HepG2 (cell line): Measurements from ENCODE around the gene JMJD6. TPM values are rescaled to one million over a fixed set of nuclear protein-coding genes. Genes with fewer than 3 reads are reported as not detected.

Source experiments
- ATRX ChIP-seq: sonication (generic); formaldehyde crosslinking; IDR thresholded peaks from 2 replicates; pipeline ENCODE4 v1.4.0; 2020; ENCODE audit warnings: missing genetic modification reagents, borderline replicate concordance
- CEBPG ChIP-seq: IDR thresholded peaks from 2 replicates; pipeline ENCODE4 v1.6.1; 2016
- ELF1 ChIP-seq: sonication (generic); formaldehyde crosslinking; IDR thresholded peaks from 2 replicates; pipeline ENCODE4 v1.4.0; 2020; ENCODE audit warnings: missing genetic modification reagents
- HDAC2 ChIP-seq: sonication (generic); formaldehyde crosslinking; IDR thresholded peaks from 2 replicates; pipeline ENCODE4 v1.4.0; 2020; ENCODE audit warnings: missing genetic modification reagents
- MAFF ChIP-seq: IDR thresholded peaks from 2 replicates; pipeline ENCODE4 v1.6.1; 2011; ENCODE audit warnings: low read depth, low read length, improper control_type of control experiment
- MIER2 ChIP-seq: IDR thresholded peaks from 2 replicates; pipeline ENCODE4 v1.6.1; 2016; ENCODE audit warnings: missing biosample characterization, missing genetic modification reagents
- SALL2 ChIP-seq: sonication (generic); formaldehyde crosslinking; IDR thresholded peaks from 2 replicates; pipeline ENCODE4 v1.8.1; 2023; ENCODE audit warnings: mild to moderate bottlenecking, missing genetic modification reagents, inconsistent platforms
- SMARCE1 ChIP-seq: fragments of 450-650 bp; IDR thresholded peaks from 2 replicates; pipeline ENCODE4 v1.6.1; 2017; ENCODE audit warnings: borderline replicate concordance
- SRY ChIP-seq: sonication (generic); formaldehyde crosslinking; IDR thresholded peaks from 2 replicates; pipeline ENCODE4 v1.8.0; 2022; ENCODE audit warnings: mild to moderate bottlenecking, missing genetic modification reagents
- TP53 ChIP-seq: sonication (generic); formaldehyde crosslinking; conservative IDR thresholded peaks from 2 replicates; pipeline ENCODE4 v1.4.0; 2020; ENCODE audit warnings: missing genetic modification reagents
- ZBTB21 ChIP-seq: sonication (generic); formaldehyde crosslinking; IDR thresholded peaks from 2 replicates; pipeline ENCODE4 v1.4.0; 2020; ENCODE audit warnings: missing genetic modification reagents
- ZNF382 ChIP-seq: sonication (generic); formaldehyde crosslinking; IDR thresholded peaks from 2 replicates; pipeline ENCODE4 v1.5.0; 2020; ENCODE audit warnings: missing genetic modification reagents, mild to moderate bottlenecking, borderline replicate concordance
- ZNF614 ChIP-seq: IDR thresholded peaks from 2 replicates; pipeline ENCODE4 v1.6.1; 2018; ENCODE audit warnings: missing biosample characterization, missing genetic modification reagents, inconsistent platforms, borderline replicate concordance
- polyA plus RNA-seq, 8 experiments: library from polyadenylated mRNA; depleted of rRNA in 3 of 8; stranded (reverse) in 7 of 8; unstranded in 1 of 8; fragments of >200 nt; fragmentation: Illumina TruSeq in 4 of 8; extraction: Trizol in 4 of 8; gene quantifications; 2 replicates each; pipeline versions ENCODE4 v1.2.1 to v1.2.3, GENCODE V29; 2011 to 2016; ENCODE audit warnings: low read depth in 4 of 8, missing spikeins in 1 of 8, mixed read lengths in 1 of 8; ENCODE audit not compliant: insufficient read depth in 1 of 8
- total RNA-seq, 5 experiments: library from RNA; depleted of rRNA; stranded (reverse); fragments of >200 nt; fragmentation: Illumina TruSeq; extraction: Trizol; gene quantifications; 2 replicates each; pipeline ENCODE4 v1.2.3, GENCODE V29; 2016; ENCODE audit warnings: low read depth in 1 of 5
- TF ChIP-seq, protein P1 (sequence below): sonication (generic); formaldehyde crosslinking; IDR thresholded peaks from 2 replicates; pipeline ENCODE4 v1.4.0; 2020; ENCODE audit warnings: mild to moderate bottlenecking, missing genetic modification reagents
- TF ChIP-seq, protein P2 (sequence below): sonication (generic); formaldehyde crosslinking; IDR thresholded peaks from 2 replicates; pipeline ENCODE4 v1.4.0; 2020; ENCODE audit warnings: mild to moderate bottlenecking, low read depth, missing genetic modification reagents
- TF ChIP-seq, protein P3 (sequence below): sonication (generic); formaldehyde crosslinking; IDR thresholded peaks from 2 replicates; pipeline ENCODE4 v1.8.0; 2022; ENCODE audit warnings: mild to moderate bottlenecking, missing genetic modification reagents; ENCODE audit not compliant: insufficient replicate concordance
- TF ChIP-seq, protein P4 (sequence below): sonication (generic); formaldehyde crosslinking; IDR thresholded peaks from 2 replicates; pipeline ENCODE4 v1.4.0; 2020; ENCODE audit warnings: low read depth, mild to moderate bottlenecking, missing genetic modification reagents
- TF ChIP-seq, protein P5 (sequence below): sonication (generic); formaldehyde crosslinking; IDR thresholded peaks from 2 replicates; pipeline ENCODE4 v1.4.0; 2020; ENCODE audit warnings: missing genetic modification reagents
- TF ChIP-seq, protein P6 (sequence below): sonication (generic); formaldehyde crosslinking; conservative IDR thresholded peaks from 2 replicates; pipeline ENCODE4 v1.4.0; 2020; ENCODE audit warnings: missing genetic modification reagents

Gene JMJD6
- total and polyA plus RNA-seq, 2 of the 13 experiments (the other 11 are each of a cell fraction or from before 2014, with no cell fraction given): 33.6 to 41.0 TPM

DNA sequence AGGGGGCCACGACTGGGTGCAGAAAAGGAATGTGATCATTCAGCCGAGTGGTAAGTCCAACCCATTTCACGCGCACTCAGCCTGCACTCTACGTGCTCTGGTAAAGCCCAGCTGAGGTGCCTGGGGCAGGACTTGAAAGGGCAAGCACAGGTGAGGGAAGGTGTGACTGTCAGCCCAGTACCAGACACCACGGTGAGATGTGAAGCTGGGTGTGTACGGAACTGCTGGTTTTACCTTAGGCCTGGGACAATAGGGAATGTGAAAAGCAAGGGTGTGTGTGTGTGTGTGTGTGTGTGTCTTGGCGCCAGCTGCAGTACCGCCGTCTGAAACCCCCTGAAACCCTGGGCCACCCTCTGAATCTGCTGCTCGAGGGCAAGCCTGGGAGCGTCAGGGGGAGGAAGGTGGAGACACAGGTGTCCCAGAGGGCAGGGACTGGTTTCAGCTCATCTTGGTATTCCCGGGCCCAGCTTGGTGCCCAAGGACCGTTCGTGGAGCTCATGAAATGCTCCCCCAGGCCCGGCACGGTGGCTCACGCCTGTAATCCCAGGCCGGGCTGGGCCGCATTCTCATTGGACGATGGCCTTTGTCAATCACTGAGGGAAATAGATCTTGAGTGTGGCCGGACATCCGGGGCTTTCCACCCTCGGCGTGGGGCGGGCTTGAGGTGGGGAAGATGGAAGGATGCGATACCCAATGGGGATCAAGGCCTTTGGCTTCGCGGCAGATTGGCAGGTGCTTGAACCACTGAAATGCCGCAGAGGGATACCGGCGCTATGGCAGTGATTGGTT lies 55.1 kb downstream of the JMJD6 start (continued):
- TF ChIP-seq, protein P1, sequence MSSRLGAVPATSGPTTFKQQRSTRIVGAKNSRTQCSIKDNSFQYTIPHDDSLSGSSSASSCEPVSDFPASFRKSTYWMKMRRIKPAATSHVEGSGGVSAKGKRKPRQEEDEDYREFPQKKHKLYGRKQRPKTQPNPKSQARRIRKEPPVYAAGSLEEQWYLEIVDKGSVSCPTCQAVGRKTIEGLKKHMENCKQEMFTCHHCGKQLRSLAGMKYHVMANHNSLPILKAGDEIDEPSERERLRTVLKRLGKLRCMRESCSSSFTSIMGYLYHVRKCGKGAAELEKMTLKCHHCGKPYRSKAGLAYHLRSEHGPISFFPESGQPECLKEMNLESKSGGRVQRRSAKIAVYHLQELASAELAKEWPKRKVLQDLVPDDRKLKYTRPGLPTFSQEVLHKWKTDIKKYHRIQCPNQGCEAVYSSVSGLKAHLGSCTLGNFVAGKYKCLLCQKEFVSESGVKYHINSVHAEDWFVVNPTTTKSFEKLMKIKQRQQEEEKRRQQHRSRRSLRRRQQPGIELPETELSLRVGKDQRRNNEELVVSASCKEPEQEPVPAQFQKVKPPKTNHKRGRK (CRISPR knock-in tag): 0 out of 2 replicates have a peak, but pooled peaks have one; percentile 52
- TF ChIP-seq ATRX (CRISPR knock-in tag) (no peak), MAFF (no peak; the same call in 1 of the 2 replicates), ZNF614 (peak; percentile 69; the same call in 1 of the 2 replicates), SMARCE1 (no peak), SRY (CRISPR knock-in tag) (peak; percentile 94), ZNF382 (CRISPR knock-in tag) (no peak), MIER2 (CRISPR knock-in tag) (no peak; the same call in none of the 2 replicates), ELF1 (peak; percentile 78), SALL2 (CRISPR knock-in tag) (peak; percentile 41; the same call in 1 of the 2 replicates), CEBPG (CRISPR knock-in tag) (peak; percentile 16; the same call in 1 of the 2 replicates), ZBTB21 (CRISPR knock-in tag) (0 out of 2 replicates have a peak, but pooled peaks have one; percentile 6), HDAC2 (CRISPR knock-in tag) (peak; percentile 28), TP53 (CRISPR knock-in tag) (0 out of 2 replicates have a peak, but pooled peaks have one; percentile 64)
- TF ChIP-seq, protein P2, sequence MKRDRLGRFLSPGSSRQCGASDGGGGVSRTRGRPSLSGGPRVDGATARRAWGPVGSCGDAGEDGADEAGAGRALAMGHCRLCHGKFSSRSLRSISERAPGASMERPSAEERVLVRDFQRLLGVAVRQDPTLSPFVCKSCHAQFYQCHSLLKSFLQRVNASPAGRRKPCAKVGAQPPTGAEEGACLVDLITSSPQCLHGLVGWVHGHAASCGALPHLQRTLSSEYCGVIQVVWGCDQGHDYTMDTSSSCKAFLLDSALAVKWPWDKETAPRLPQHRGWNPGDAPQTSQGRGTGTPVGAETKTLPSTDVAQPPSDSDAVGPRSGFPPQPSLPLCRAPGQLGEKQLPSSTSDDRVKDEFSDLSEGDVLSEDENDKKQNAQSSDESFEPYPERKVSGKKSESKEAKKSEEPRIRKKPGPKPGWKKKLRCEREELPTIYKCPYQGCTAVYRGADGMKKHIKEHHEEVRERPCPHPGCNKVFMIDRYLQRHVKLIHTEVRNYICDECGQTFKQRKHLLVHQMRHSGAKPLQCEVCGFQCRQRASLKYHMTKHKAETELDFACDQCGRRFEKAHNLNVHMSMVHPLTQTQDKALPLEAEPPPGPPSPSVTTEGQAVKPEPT (CRISPR knock-in tag): peak; percentile 61; the same call in 1 of the 2 replicates
- TF ChIP-seq, protein P3, sequence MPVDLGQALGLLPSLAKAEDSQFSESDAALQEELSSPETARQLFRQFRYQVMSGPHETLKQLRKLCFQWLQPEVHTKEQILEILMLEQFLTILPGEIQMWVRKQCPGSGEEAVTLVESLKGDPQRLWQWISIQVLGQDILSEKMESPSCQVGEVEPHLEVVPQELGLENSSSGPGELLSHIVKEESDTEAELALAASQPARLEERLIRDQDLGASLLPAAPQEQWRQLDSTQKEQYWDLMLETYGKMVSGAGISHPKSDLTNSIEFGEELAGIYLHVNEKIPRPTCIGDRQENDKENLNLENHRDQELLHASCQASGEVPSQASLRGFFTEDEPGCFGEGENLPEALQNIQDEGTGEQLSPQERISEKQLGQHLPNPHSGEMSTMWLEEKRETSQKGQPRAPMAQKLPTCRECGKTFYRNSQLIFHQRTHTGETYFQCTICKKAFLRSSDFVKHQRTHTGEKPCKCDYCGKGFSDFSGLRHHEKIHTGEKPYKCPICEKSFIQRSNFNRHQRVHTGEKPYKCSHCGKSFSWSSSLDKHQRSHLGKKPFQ (CRISPR knock-in tag): peak; percentile 90
- TF ChIP-seq, protein P4, sequence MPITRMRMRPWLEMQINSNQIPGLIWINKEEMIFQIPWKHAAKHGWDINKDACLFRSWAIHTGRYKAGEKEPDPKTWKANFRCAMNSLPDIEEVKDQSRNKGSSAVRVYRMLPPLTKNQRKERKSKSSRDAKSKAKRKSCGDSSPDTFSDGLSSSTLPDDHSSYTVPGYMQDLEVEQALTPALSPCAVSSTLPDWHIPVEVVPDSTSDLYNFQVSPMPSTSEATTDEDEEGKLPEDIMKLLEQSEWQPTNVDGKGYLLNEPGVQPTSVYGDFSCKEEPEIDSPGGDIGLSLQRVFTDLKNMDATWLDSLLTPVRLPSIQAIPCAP (CRISPR knock-in tag): no peak
- TF ChIP-seq, protein P5, sequence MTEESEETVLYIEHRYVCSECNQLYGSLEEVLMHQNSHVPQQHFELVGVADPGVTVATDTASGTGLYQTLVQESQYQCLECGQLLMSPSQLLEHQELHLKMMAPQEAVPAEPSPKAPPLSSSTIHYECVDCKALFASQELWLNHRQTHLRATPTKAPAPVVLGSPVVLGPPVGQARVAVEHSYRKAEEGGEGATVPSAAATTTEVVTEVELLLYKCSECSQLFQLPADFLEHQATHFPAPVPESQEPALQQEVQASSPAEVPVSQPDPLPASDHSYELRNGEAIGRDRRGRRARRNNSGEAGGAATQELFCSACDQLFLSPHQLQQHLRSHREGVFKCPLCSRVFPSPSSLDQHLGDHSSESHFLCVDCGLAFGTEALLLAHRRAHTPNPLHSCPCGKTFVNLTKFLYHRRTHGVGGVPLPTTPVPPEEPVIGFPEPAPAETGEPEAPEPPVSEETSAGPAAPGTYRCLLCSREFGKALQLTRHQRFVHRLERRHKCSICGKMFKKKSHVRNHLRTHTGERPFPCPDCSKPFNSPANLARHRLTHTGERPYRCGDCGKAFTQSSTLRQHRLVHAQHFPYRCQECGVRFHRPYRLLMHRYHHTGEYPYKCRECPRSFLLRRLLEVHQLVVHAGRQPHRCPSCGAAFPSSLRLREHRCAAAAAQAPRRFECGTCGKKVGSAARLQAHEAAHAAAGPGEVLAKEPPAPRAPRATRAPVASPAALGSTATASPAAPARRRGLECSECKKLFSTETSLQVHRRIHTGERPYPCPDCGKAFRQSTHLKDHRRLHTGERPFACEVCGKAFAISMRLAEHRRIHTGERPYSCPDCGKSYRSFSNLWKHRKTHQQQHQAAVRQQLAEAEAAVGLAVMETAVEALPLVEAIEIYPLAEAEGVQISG: peak; percentile 67
- TF ChIP-seq, protein P6, sequence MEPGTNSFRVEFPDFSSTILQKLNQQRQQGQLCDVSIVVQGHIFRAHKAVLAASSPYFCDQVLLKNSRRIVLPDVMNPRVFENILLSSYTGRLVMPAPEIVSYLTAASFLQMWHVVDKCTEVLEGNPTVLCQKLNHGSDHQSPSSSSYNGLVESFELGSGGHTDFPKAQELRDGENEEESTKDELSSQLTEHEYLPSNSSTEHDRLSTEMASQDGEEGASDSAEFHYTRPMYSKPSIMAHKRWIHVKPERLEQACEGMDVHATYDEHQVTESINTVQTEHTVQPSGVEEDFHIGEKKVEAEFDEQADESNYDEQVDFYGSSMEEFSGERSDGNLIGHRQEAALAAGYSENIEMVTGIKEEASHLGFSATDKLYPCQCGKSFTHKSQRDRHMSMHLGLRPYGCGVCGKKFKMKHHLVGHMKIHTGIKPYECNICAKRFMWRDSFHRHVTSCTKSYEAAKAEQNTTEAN (CRISPR knock-in tag): peak; percentile 21; the same call in 1 of the 2 replicates
